A549 (cell line): Measurements from ENCODE around the gene ITGBL1. TPM values are rescaled to one million over a fixed set of nuclear protein-coding genes. Genes with fewer than 3 reads are reported as not detected.

Experiments used
- ATAC-seq, 2 experiments: fragments of 200-7000 bp in 1 of 2; fragments of >200 bp in 1 of 2; cut with Nextera tagmentation in 1 of 2; cut with Tn5 transposase in 1 of 2; 3 replicates each; pipeline versions ENCODE4 v1.8.0 to v1.9.1; 2018 to 2020; ENCODE audit warnings: mild to moderate bottlenecking in 1 of 2, moderate library complexity in 1 of 2
- CTCF ChIA-PET: fragments of 300-600 bp; sonication (Branson Sonifier 250); formaldehyde crosslinking; extraction: SDS; loops from one replicate; lab custom pipeline; 2021; ENCODE audit warnings: antibody characterized with exemption, inconsistent platforms; lab: Yijun Ruan, JAX
- POLR2A ChIA-PET: fragments of 350-600 bp; formaldehyde crosslinking; extraction: SDS; loops from one replicate; lab custom pipeline; 2021; ENCODE audit warnings: antibody characterized with exemption, inconsistent platforms; lab: Yijun Ruan, JAX
- DNase-seq, 2 experiments: peaks; one replicate each; pipeline versions ENCODE4 v3.0.0 to v3.0.0-alpha.2; 2011 to 2016; ENCODE audit warnings: low read depth in 1 of 2, low spot score in 1 of 2
- FAIRE-seq: peaks from 2 replicates; lab custom pipeline; 2011; peaks lifted over from hg19 to GRCh38; lab: Jason Lieb, UNC
- H3K27ac ChIP-seq, 2 experiments: fragments of >200 bp; sonication (Bioruptor Twin); formaldehyde crosslinking; 3 replicates each; pipeline ENCODE4 v1.5.1; 2016 to 2017
- H3K4me1 ChIP-seq: fragments of >200 bp; sonication (Bioruptor Twin); formaldehyde crosslinking; 3 replicates; pipeline ENCODE4 v1.6.1; 2016
- H3K4me2 ChIP-seq: fragments of >200 bp; sonication (Bioruptor Twin); formaldehyde crosslinking; 3 replicates; pipeline ENCODE4 v1.6.1; 2016
- H3K4me3 ChIP-seq: fragments of >200 bp; sonication (Bioruptor Twin); formaldehyde crosslinking; 3 replicates; pipeline ENCODE4 v1.5.1; 2016
- H3K9me3 ChIP-seq: fragments of >200 bp; sonication (Bioruptor Twin); formaldehyde crosslinking; 3 replicates; pipeline ENCODE4 v1.6.1; 2016
- CBX2 ChIP-seq: fragments of 200-600 bp; sonication (generic); IDR thresholded peaks from 2 replicates; pipeline ENCODE4 v1.6.1; 2016; ENCODE audit warnings: low read depth, mild to moderate bottlenecking, borderline replicate concordance
- CHD2 ChIP-seq: fragments of 150-350 bp; IDR thresholded peaks from 2 replicates; pipeline ENCODE4 v1.6.1; 2014; ENCODE audit warnings: low read length; ENCODE audit not compliant: partially characterized antibody
- CHD4 ChIP-seq: fragments of 200-600 bp; sonication (generic); IDR thresholded peaks from 2 replicates; pipeline ENCODE4 v1.6.1; 2016; ENCODE audit warnings: antibody characterized with exemption, mild to moderate bottlenecking, borderline replicate concordance
- EHF ChIP-seq: fragments of 250-450 bp; sonication (Bioruptor Pico); IDR thresholded peaks from 2 replicates; pipeline ENCODE4 v1.5.0; 2020; ENCODE audit warnings: mild to moderate bottlenecking
- ESRRA ChIP-seq: fragments of 150-350 bp; IDR thresholded peaks from 2 replicates; pipeline ENCODE4 v1.6.1; 2014; ENCODE audit warnings: mild to moderate bottlenecking, low read length, borderline replicate concordance
- FOSB ChIP-seq: fragments of 250-450 bp; sonication (Bioruptor Pico); IDR thresholded peaks from 2 replicates; pipeline ENCODE4 v1.5.0; 2020; ENCODE audit warnings: mild to moderate bottlenecking, moderate library complexity
- FOXS1 ChIP-seq: fragments of 250-450 bp; sonication (Bioruptor Pico); IDR thresholded peaks from 2 replicates; pipeline ENCODE4 v1.5.0; 2020; ENCODE audit warnings: mild to moderate bottlenecking, moderate library complexity
- GATA3 ChIP-seq: IDR thresholded peaks from 2 replicates; pipeline ENCODE4 v1.6.1; 2012; ENCODE audit warnings: borderline replicate concordance
- HEYL ChIP-seq: fragments of 250-450 bp; sonication (Bioruptor Pico); IDR thresholded peaks from 2 replicates; pipeline ENCODE4 v1.8.0; 2021; ENCODE audit warnings: mild to moderate bottlenecking, moderate library complexity
- HOXA7 ChIP-seq: fragments of 250-450 bp; sonication (Bioruptor Pico); IDR thresholded peaks from 2 replicates; pipeline ENCODE4 v1.5.0; 2020; ENCODE audit warnings: mild to moderate bottlenecking, moderate library complexity
- JUN ChIP-seq, 2 experiments: fragments of >200 bp; sonication (Bioruptor Twin); formaldehyde crosslinking; IDR thresholded peaks; 2 replicates in 1 of 2; 3 replicates in 1 of 2; pipeline ENCODE4 v1.6.1; 2016 to 2017
- JUNB ChIP-seq: fragments of >200 bp; sonication (Bioruptor Twin); formaldehyde crosslinking; IDR thresholded peaks from 2 replicates; pipeline ENCODE4 v1.6.1; 2016
- KDM1A ChIP-seq: fragments of 200-600 bp; sonication (generic); IDR thresholded peaks from 2 replicates; pipeline ENCODE4 v1.6.1; 2016; ENCODE audit warnings: low read depth, mild to moderate bottlenecking
- MAZ ChIP-seq: fragments of 150-350 bp; IDR thresholded peaks from 2 replicates; pipeline ENCODE4 v1.6.1; 2014; ENCODE audit warnings: antibody characterized with exemption, low read depth, low read length, borderline replicate concordance
- MYC ChIP-seq: IDR thresholded peaks from 2 replicates; pipeline ENCODE4 v1.6.1; 2012; ENCODE audit warnings: mild to moderate bottlenecking, inconsistent platforms, low read length, improper control_type of control experiment, borderline replicate concordance
- POLR2AphosphoS2 ChIP-seq: conservative IDR thresholded peaks from 2 replicates; pipeline ENCODE4 v1.6.1; 2012; ENCODE audit warnings: low read length, improper control_type of control experiment, inconsistent platforms
- RARB ChIP-seq: fragments of 250-450 bp; sonication (Bioruptor Pico); IDR thresholded peaks from 2 replicates; pipeline ENCODE4 v1.8.0; 2021; ENCODE audit warnings: mild to moderate bottlenecking, moderate library complexity
- RFX5 ChIP-seq: fragments of 450-650 bp; IDR thresholded peaks from 2 replicates; pipeline ENCODE4 v1.7.1; 2014; ENCODE audit warnings: antibody characterized with exemption, mild to moderate bottlenecking, moderate library complexity
- RNF2 ChIP-seq: fragments of 200-600 bp; sonication (generic); IDR thresholded peaks from 2 replicates; pipeline ENCODE4 v1.6.1; 2016; ENCODE audit warnings: low read depth, mild to moderate bottlenecking, antibody characterized with exemption, moderate library complexity, borderline replicate concordance
- SREBF2 ChIP-seq: fragments of 450-650 bp; IDR thresholded peaks from 2 replicates; pipeline ENCODE4 v1.6.1; 2014; ENCODE audit warnings: mild to moderate bottlenecking, moderate library complexity
- ZC3H11A ChIP-seq: fragments of 450-650 bp; IDR thresholded peaks from 2 replicates; pipeline ENCODE4 v1.6.1; 2014; ENCODE audit warnings: antibody characterized with exemption, mild to moderate bottlenecking
- ZSCAN20 ChIP-seq: fragments of 250-450 bp; sonication (Bioruptor Pico); IDR thresholded peaks from 2 replicates; pipeline ENCODE4 v1.8.0; 2022; ENCODE audit warnings: mild to moderate bottlenecking, moderate library complexity
- WGBS: methylation state at CpG from one replicate; pipeline ENCODE4 v1.1.6; 2017; ENCODE audit errors: missing lambda C conversion rate; 5-methylcytosine and 5-hydroxymethylcytosine counted together
- polyA plus RNA-seq, 4 experiments: library from polyadenylated mRNA; depleted of rRNA in 3 of 4; stranded (reverse); fragments of >200 nt; fragmentation: RNase III in 1 of 4; extraction: RNeasy Plus Mini Kit Qiagen cat#74134 plus additional on column Dnase treatment in 1 of 4; gene quantifications; 2 replicates in 3 of 4; 3 replicates in 1 of 4; pipeline ENCODE4 v1.2.3, GENCODE V29; 2011 to 2017
- TF ChIP-seq, protein P1 (sequence below): fragments of >200 bp; sonication (Bioruptor Twin); formaldehyde crosslinking; IDR thresholded peaks from 3 replicates; pipeline ENCODE4 v1.6.1; 2016
- TF ChIP-seq, protein P2 (sequence below): fragments of >200 bp; sonication (Bioruptor Twin); formaldehyde crosslinking; IDR thresholded peaks from 3 replicates; pipeline ENCODE4 v1.5.1; 2016
- TF ChIP-seq, protein P3 (sequence below): fragments of 250-450 bp; sonication (Bioruptor Pico); IDR thresholded peaks from 2 replicates; pipeline ENCODE4 v1.5.0; 2020; ENCODE audit warnings: low read depth, mild to moderate bottlenecking, moderate library complexity
- TF ChIP-seq, protein P4 (sequence below): IDR thresholded peaks from 2 replicates; pipeline ENCODE4 v1.6.1; 2012
- TF ChIP-seq, protein P5 (sequence below): IDR thresholded peaks from 2 replicates; pipeline ENCODE4 v1.6.1; 2012

The ITGBL1 gene
- polyA plus RNA-seq, 2 of the 4 experiments (the other 2 are of a cell fraction), result 0.40 to 1.3 TPM

DNA sequence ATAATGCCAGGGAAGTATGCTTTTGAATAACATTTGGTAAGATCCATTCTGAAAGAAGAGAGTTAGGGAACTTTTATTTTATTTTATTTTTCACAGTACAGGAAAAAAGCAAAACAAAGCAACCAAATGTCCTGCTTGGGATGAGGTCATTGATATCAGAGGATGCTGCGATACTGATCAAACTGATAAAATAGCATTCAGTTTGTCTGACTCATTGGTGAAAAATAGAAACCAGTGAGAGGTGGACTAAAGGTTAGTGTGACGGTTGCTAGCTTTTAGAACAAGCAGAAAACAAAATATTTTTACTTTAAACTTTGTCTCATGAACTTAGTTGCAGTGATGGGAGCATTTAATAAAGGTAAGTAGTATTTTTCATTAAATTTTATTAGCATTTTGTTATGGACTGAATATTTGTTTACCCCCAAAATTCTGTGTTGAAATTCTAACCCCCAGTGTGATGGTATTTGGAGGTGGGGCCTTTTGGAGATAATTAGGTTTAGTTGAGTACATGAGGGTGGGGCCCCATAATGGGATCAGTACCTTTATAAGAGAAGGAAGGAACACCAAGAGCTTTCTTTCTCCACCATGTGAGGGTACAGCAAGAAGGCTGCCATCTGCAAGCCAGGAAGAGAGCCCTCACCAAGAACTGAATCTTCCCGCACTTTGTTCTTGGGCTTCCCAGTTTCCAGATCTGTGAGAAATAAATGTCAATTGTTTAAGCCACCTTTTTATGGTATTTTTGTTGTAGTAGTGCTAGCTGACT lies 37.3 kb downstream of the ITGBL1 start:
- WGBS, result 66% methylated on average over 3 of the region's 3 CpGs
- no peak overlapping the region for H3K4me2 ChIP-seq

DNA sequence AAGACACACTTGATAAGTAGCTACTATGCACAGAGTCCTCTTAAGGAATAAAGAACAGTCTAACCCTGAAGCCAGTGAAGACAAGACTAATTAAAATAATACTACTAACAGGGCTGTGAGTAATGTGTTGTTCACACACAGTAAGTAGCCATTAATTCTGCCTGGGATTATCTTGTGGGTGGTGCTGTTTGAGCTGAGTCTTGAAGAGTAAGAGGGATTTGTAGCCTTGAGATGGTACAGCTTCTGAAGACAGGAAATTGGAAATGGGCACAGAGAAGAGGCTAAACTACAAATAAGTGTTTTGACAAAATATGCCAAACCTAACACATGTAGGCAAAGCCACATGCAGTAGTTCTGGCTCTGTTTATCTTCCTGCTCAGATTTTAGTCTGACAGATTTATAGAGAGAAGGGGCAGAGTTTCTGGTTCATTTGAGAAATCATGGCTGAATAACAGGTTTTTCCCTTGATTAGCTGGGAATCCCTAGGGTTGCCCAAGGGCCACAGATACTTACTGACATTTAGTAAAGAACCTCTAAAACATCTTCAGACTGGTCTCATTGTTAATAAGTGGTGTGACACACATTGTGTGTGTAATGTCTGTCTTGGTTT lies 38.0 kb downstream of the ITGBL1 start:
- ATAC-seq (no peak), DNase-seq (no peak), FAIRE-seq (no peak)
- Histone ChIP-seq H3K4me2 (no peak overlapping the region), H3K27ac (no peak overlapping the region), H3K4me1 (no peaks in the 10 kb centered on the region), H3K9me3 (no peaks in the 10 kb centered on the region), H3K4me3 (no peak overlapping the region)
- CTCF ChIA-PET, result interaction anchor here (1.0 to 1.2 kb wide), 2 partner anchors 16 to 267 kb away, joined by 3 to 5 read pairs; no protein-coding TSS in a partner anchor
- TF ChIP-seq ZC3H11A (no peak), HEYL (CRISPR knock-in tag) (no peak), MAZ (no peak), CHD2 (no peak), RFX5 (no peak), RNF2 (no peak), SREBF2 (no peak), JUN (IDR thresholded peaks at IDR 0.05) (no peak), FOXS1 (no peak), MYC (no peak), GATA3 (no peak), CBX2 (no peak), EHF (CRISPR knock-in tag) (no peak), JUNB (no peak)
- TF ChIP-seq, protein P1, sequence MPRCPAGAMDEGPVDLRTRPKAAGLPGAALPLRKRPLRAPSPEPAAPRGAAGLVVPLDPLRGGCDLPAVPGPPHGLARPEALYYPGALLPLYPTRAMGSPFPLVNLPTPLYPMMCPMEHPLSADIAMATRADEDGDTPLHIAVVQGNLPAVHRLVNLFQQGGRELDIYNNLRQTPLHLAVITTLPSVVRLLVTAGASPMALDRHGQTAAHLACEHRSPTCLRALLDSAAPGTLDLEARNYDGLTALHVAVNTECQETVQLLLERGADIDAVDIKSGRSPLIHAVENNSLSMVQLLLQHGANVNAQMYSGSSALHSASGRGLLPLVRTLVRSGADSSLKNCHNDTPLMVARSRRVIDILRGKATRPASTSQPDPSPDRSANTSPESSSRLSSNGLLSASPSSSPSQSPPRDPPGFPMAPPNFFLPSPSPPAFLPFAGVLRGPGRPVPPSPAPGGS, result no peak
- POLR2A ChIA-PET, result no interaction called here

More for the DNA sequence above, 37.3 kb downstream of the ITGBL1 start:
- ChIA-PET CTCF (interaction anchor here (1.0 to 1.6 kb wide), 3 partner anchors 16 to 319 kb away, joined by 3 to 5 read pairs (median 3); no protein-coding TSS in a partner anchor), POLR2A (no interaction called here)
- Histone ChIP-seq H3K4me1 (no peaks in the 10 kb centered on the region), H3K4me3 (no peak overlapping the region), H3K27ac (no peak overlapping the region), H3K9me3 (no peaks in the 10 kb centered on the region)
- no peak for TF ChIP-seq CHD4
- no peak for TF ChIP-seq ZSCAN20 (CRISPR knock-in tag)
- no peak for TF ChIP-seq FOSB
- TF ChIP-seq, protein P2, sequence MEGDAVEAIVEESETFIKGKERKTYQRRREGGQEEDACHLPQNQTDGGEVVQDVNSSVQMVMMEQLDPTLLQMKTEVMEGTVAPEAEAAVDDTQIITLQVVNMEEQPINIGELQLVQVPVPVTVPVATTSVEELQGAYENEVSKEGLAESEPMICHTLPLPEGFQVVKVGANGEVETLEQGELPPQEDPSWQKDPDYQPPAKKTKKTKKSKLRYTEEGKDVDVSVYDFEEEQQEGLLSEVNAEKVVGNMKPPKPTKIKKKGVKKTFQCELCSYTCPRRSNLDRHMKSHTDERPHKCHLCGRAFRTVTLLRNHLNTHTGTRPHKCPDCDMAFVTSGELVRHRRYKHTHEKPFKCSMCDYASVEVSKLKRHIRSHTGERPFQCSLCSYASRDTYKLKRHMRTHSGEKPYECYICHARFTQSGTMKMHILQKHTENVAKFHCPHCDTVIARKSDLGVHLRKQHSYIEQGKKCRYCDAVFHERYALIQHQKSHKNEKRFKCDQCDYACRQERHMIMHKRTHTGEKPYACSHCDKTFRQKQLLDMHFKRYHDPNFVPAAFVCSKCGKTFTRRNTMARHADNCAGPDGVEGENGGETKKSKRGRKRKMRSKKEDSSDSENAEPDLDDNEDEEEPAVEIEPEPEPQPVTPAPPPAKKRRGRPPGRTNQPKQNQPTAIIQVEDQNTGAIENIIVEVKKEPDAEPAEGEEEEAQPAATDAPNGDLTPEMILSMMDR, result no peak
- TF ChIP-seq POLR2AphosphoS2, result no peak
- TF ChIP-seq, protein P3, sequence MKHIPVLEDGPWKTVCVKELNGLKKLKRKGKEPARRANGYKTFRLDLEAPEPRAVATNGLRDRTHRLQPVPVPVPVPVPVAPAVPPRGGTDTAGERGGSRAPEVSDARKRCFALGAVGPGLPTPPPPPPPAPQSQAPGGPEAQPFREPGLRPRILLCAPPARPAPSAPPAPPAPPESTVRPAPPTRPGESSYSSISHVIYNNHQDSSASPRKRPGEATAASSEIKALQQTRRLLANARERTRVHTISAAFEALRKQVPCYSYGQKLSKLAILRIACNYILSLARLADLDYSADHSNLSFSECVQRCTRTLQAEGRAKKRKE, result no peak
- no peak for TF ChIP-seq RARB (CRISPR knock-in tag)
- TF ChIP-seq KDM1A, result no peak
- no peak for TF ChIP-seq JUNB
- TF ChIP-seq, protein P4, sequence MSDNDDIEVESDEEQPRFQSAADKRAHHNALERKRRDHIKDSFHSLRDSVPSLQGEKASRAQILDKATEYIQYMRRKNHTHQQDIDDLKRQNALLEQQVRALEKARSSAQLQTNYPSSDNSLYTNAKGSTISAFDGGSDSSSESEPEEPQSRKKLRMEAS, result no peak
- TF ChIP-seq, protein P5, sequence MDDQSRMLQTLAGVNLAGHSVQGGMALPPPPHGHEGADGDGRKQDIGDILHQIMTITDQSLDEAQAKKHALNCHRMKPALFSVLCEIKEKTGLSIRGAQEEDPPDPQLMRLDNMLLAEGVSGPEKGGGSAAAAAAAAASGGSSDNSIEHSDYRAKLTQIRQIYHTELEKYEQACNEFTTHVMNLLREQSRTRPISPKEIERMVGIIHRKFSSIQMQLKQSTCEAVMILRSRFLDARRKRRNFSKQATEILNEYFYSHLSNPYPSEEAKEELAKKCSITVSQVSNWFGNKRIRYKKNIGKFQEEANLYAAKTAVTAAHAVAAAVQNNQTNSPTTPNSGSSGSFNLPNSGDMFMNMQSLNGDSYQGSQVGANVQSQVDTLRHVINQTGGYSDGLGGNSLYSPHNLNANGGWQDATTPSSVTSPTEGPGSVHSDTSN, result no peak
- TF ChIP-seq ESRRA, result no peak
- TF ChIP-seq HOXA7, result no peak
- TF ChIP-seq HEYL (CRISPR knock-in tag), result no peak
- no peak for DNase-seq
- ATAC-seq, result no peak
- no peak for FAIRE-seq
